Activated naive CD8-positive, alpha-beta T cell treated with anti-CD3 and anti-CD28 coated beads, Interleukin-2, amount 10 ng/mL, durations not matched to agents 7 days and 5 days (primary cell): ENCODE results near the gene SMTNL1. TPM values are rescaled to one million over a fixed set of nuclear protein-coding genes. Genes with fewer than 3 reads are reported as not detected.

Source experiments
- ATAC-seq: fragments of 150-1000 bp; cut with Tn5 transposase; one replicate; pipeline ENCODE4 v1.10.0; 2021; ENCODE audit warnings: low read depth, moderate library complexity
- POLR2A ChIA-PET: fragments of 350-600 bp; sonication (Branson Sonifier 250); formaldehyde crosslinking; loops from one replicate; lab custom pipeline; 2021; ENCODE audit warnings: antibody characterized with exemption; lab: Charles Lee
- DNase-seq: peaks from one replicate; pipeline ENCODE4 v3.0.0; 2021
- H3K27ac Mint-ChIP-seq: one replicate; pipeline ENCODE4 v1.8.0; 2022; ENCODE audit warnings: mild to moderate bottlenecking, mixed read lengths
- H3K27me3 Mint-ChIP-seq: one replicate; pipeline ENCODE4 v1.8.0; 2022; ENCODE audit warnings: mild to moderate bottlenecking, moderate library complexity, mixed read lengths
- H3K36me3 Mint-ChIP-seq: one replicate; pipeline ENCODE4 v1.8.0; 2021; ENCODE audit warnings: mild to moderate bottlenecking, mixed read lengths
- H3K4me1 Mint-ChIP-seq: one replicate; pipeline ENCODE4 v1.8.0; 2021; ENCODE audit warnings: mixed read lengths
- H3K4me3 Mint-ChIP-seq: one replicate; pipeline ENCODE4 v1.8.0; 2022; ENCODE audit warnings: mild to moderate bottlenecking, moderate library complexity, mixed read lengths
- H3K9me3 Mint-ChIP-seq: one replicate; pipeline ENCODE4 v1.8.0; 2021; ENCODE audit warnings: mixed read lengths
- total RNA-seq, 2 experiments: library from RNA; stranded (reverse); gene quantifications; one replicate each; pipeline ENCODE4 v1.2.3, GENCODE V29; 2021

The SMTNL1 gene
- total RNA-seq, 2 experiments from 2014 or later = not detected

- Mint-ChIP-seq H3K36me3 (peaks cover 44% of the 10 kb centered on the region), H3K27me3 (no peaks in the 10 kb centered on the region), H3K9me3 (no peaks in the 10 kb centered on the region), H3K4me1 (peaks cover 36% of the 10 kb centered on the region), H3K27ac (no peak overlapping the region), H3K4me3 (no peak overlapping the region)
- ATAC-seq (no peak), DNase-seq (no peak)
- POLR2A ChIA-PET = no interaction called here
These were observed 22.8 kb downstream of the SMTNL1 start for GRCh38 chr11:57560146-57560545.

- H3K36me3 Mint-ChIP-seq = peaks cover 40% of the 10 kb centered on the region
- H3K9me3 Mint-ChIP-seq = no peaks in the 10 kb centered on the region
- peak overlapping the region; percentile 71 for H3K27ac Mint-ChIP-seq
These were observed 25.2 kb downstream of the SMTNL1 start for GRCh38 chr11:57562596-57562995.

GRCh38 chr11:57566005-57566904 is 28.9 kb downstream of the SMTNL1 start:
- peak overlapping the region; percentile 89 for H3K4me3 Mint-ChIP-seq
- no peaks in the 10 kb centered on the region for H3K9me3 Mint-ChIP-seq
- ATAC-seq = peak; percentile 44
- peaks cover 28% of the 10 kb centered on the region for H3K36me3 Mint-ChIP-seq
- peak; percentile 52 for DNase-seq
- POLR2A ChIA-PET = interaction anchor here (0.6 to 2.2 kb wide), 11 partner anchors 17 to 234 kb away, joined by 3 to 7 read pairs (median 4); partner anchors contain the start of genes SELENOH and TIMM10
- peaks cover 39% of the 10 kb centered on the region for H3K4me1 Mint-ChIP-seq
- H3K27ac Mint-ChIP-seq = peak overlapping the region; percentile 96
- no peaks in the 10 kb centered on the region for H3K27me3 Mint-ChIP-seq

More at GRCh38 chr11:57562596-57562995, 25.2 kb downstream of the SMTNL1 start:
- H3K27me3 Mint-ChIP-seq = no peaks in the 10 kb centered on the region
- DNase-seq (no peak), ATAC-seq (no peak)
- H3K4me1 Mint-ChIP-seq = peaks cover 36% of the 10 kb centered on the region
- H3K4me3 Mint-ChIP-seq = peak overlapping the region; percentile 67
- POLR2A ChIA-PET = no interaction called here

GRCh38 chr11:57566905-57567514 is 29.6 kb downstream of the SMTNL1 start:
- Mint-ChIP-seq H3K27me3 (no peaks in the 10 kb centered on the region), H3K4me3 (peak overlapping the region; percentile 89), H3K36me3 (peaks cover 25% of the 10 kb centered on the region), H3K27ac (peak overlapping the region; percentile 96), H3K9me3 (no peaks in the 10 kb centered on the region), H3K4me1 (peaks cover 40% of the 10 kb centered on the region)
- ATAC-seq = peak; percentile 5
- DNase-seq = no peak
- POLR2A ChIA-PET = interaction anchor here (0.6 to 2.3 kb wide), 10 partner anchors 18 to 242 kb away, joined by 3 to 29 read pairs (median 5); partner anchors contain the start of genes SELENOH and TIMM10

DNA sequence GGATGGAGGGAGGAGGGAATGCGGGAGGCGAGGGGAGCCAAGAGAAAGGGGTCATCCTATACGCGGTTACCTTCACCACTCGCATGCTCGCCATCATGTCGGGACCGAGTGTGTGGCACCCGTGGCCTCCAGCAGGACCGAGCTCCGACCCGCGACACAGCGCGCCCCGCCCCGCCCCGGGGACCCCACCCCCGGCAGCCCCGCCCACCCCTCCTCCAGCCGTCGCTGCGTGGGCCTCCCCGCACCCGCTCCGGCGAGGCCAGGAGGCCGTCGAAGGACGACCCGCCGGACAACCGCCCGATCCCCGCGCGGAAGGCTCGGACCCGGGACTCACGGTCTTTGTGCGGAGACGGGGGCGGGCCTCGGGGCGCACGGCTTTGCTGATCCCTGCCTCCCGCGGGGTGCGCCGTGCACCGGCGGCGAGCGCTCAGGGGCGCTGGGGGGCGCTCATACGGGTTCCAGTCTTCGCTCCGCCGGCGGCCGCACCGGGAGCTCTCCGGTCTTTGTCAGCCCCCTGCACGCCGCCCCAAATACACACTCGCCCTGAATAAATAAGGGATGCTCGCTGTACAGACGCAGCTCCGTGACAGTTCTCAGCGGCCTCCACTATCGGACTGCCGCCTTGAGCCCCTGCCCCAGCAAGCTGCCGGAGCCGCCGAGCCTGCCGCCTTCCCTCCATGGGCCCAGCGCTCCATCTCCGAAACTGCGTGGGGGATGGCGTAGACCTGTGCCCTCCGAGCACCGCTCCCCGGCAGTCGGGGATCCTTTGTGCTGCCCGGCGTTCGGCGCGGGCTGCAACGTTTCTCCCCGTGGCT is 30.3 kb downstream of the SMTNL1 start, which contains the start of gene UBE2L6:
Gene UBE2L6, minus strand, starts transcription at position 158 of the 815 bp plus-strand sequence. Its CDS starts 61 bp downstream, at position 97.
- POLR2A ChIA-PET = interaction anchor here (0.6 to 2.3 kb wide), 13 partner anchors 19 to 242 kb away, joined by 3 to 29 read pairs (median 5); partner anchors contain the start of genes CLP1, SELENOH and TIMM10
- H3K27me3 Mint-ChIP-seq = no peaks in the 10 kb centered on the region
- peak within 1 kb of the TSS; percentile 97 for H3K4me3 Mint-ChIP-seq
- ATAC-seq (peak; percentile 80), DNase-seq (peak; percentile 94)
- peaks cover 39% of the 10 kb centered on the region for H3K4me1 Mint-ChIP-seq
- peak within 1 kb of the TSS; percentile 97 for H3K27ac Mint-ChIP-seq
- no peaks in the 10 kb centered on the region for H3K9me3 Mint-ChIP-seq
- peaks cover 23% of the 10 kb centered on the region for H3K36me3 Mint-ChIP-seq

DNA sequence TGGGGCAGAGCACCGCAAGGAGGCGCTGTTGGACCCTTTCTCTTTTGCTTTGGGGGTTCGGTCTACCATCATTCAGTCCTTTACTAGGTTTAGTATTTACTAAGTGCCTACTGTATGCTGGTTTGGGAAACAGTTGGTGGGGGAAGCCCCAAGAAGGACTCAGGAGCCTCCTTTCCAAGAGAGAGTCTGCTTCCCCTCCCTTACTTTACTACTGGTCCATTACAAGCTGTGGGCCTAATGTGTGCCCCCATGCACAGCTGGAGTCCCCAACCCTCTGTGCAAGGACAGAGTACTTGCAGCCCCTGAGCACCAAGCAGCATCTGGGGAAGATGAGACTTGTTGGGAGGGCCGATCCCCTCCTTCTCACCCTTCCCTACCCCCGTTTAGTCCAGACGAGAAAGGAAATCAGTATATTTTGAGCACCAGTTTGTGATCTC is 31.0 kb downstream of the SMTNL1 start:
- Mint-ChIP-seq H3K27ac (peak overlapping the region; percentile 97), H3K27me3 (no peaks in the 10 kb centered on the region), H3K9me3 (no peaks in the 10 kb centered on the region), H3K36me3 (peaks cover 21% of the 10 kb centered on the region), H3K4me1 (peaks cover 38% of the 10 kb centered on the region), H3K4me3 (peak overlapping the region; percentile 97)
- POLR2A ChIA-PET = interaction anchor here (1.0 to 2.3 kb wide), 9 partner anchors 37 to 243 kb away, joined by 3 to 29 read pairs (median 5); partner anchors contain the start of genes CLP1, SELENOH and TIMM10
- peak; percentile 40 for DNase-seq
- peak; percentile 7 for ATAC-seq

DNA sequence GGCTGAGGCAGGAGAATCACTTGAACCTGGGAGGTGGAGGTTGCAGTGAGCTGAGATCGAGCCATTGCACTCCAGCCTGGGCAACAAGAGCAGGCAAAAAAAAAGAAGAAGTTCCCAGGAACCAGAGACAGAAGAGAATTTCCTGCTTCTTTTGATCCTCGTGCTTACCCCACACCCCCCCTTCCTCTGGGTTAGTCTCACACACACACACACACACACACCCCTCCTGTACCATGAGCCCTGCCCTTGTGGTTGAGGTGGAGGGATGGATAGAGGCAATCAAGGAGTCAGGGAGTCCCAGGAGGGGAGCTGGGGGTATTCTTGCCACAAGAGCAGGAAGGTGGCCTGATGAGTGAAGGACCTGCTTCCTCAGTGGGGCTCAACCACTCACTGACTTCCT is 34.2 kb downstream of the SMTNL1 start:
- Mint-ChIP-seq H3K36me3 (peaks cover 2% of the 10 kb centered on the region), H3K27me3 (peaks cover 2% of the 10 kb centered on the region), H3K9me3 (no peaks in the 10 kb centered on the region), H3K4me3 (peak overlapping the region; percentile 42), H3K27ac (peak overlapping the region; percentile 56), H3K4me1 (peaks cover 22% of the 10 kb centered on the region)
- POLR2A ChIA-PET = no interaction called here
- DNase-seq (no peak), ATAC-seq (no peak)

DNA sequence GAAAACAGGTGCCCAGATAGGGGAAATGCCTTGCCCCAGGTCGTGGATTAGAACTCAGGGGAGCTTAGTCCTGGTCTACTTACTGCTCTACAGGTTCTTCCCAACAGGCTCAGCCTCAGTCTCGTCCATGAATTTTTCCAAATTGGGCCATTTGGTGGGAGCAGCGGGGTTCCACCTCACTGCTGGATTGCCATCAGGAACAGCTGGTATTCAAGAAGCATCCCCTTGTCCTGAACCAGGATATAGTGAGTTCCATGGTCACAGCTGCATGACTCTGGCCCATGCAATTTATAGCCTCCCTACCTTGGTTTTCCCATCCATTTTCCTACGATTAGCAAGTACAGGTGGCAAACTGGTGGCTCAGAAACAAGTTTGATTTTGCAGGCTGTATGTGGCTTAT is 36.7 kb downstream of the SMTNL1 start:
- H3K36me3 Mint-ChIP-seq = no peaks in the 10 kb centered on the region
- POLR2A ChIA-PET = interaction anchor here (1.1 kb wide), 1 partner anchor 168 kb away, joined by 3 read pairs; no protein-coding TSS in a partner anchor
- DNase-seq (no peak), ATAC-seq (no peak)
- no peak overlapping the region for H3K4me3 Mint-ChIP-seq
- peaks cover 18% of the 10 kb centered on the region for H3K4me1 Mint-ChIP-seq
- peaks cover 12% of the 10 kb centered on the region for H3K27me3 Mint-ChIP-seq
- H3K27ac Mint-ChIP-seq = no peak overlapping the region
- H3K9me3 Mint-ChIP-seq = no peaks in the 10 kb centered on the region

- H3K4me3 Mint-ChIP-seq = no peak overlapping the region
- no peaks in the 10 kb centered on the region for H3K36me3 Mint-ChIP-seq
- H3K9me3 Mint-ChIP-seq = no peaks in the 10 kb centered on the region
- no peak for DNase-seq
- H3K4me1 Mint-ChIP-seq = peaks cover 9% of the 10 kb centered on the region
- POLR2A ChIA-PET = no interaction called here
- no peak for ATAC-seq
- no peak overlapping the region for H3K27ac Mint-ChIP-seq
- H3K27me3 Mint-ChIP-seq = peaks cover 7% of the 10 kb centered on the region
These were observed 46.9 kb downstream of the SMTNL1 start for GRCh38 chr11:57584341-57584740.

DNA sequence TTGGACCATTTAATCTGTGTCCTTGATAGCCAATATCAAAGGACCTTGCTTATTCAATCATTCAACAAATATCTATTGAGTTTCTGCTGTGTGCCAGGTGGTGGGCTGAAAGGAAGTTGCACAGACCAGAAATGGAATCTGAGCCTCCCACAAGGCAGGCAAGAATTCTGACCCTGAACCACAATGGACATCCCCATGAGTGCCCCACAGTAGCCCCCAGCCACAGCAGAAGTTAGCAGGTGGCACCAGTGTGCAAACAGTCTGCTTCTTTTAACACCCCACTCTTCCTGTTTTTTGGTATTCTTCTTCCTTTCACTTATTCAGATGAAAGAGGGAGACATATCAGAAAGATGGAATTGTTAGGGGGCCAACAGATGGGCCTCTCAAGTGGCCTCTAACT is 47.9 kb downstream of the SMTNL1 start:
- Mint-ChIP-seq H3K4me3 (no peak overlapping the region), H3K36me3 (no peaks in the 10 kb centered on the region), H3K27me3 (peaks cover 8% of the 10 kb centered on the region), H3K4me1 (peaks cover 9% of the 10 kb centered on the region), H3K27ac (no peak overlapping the region), H3K9me3 (no peaks in the 10 kb centered on the region)
- no peak for DNase-seq
- POLR2A ChIA-PET = no interaction called here
- ATAC-seq = no peak

- DNase-seq (no peak), ATAC-seq (no peak)
- POLR2A ChIA-PET = no interaction called here
- H3K4me1 Mint-ChIP-seq = peaks cover 9% of the 10 kb centered on the region
- no peak overlapping the region for H3K27ac Mint-ChIP-seq
- H3K9me3 Mint-ChIP-seq = no peaks in the 10 kb centered on the region
- H3K36me3 Mint-ChIP-seq = no peaks in the 10 kb centered on the region
- no peak overlapping the region for H3K4me3 Mint-ChIP-seq
- peaks cover 12% of the 10 kb centered on the region for H3K27me3 Mint-ChIP-seq
These were observed 49.4 kb downstream of the SMTNL1 start for GRCh38 chr11:57586711-57587245.

DNA sequence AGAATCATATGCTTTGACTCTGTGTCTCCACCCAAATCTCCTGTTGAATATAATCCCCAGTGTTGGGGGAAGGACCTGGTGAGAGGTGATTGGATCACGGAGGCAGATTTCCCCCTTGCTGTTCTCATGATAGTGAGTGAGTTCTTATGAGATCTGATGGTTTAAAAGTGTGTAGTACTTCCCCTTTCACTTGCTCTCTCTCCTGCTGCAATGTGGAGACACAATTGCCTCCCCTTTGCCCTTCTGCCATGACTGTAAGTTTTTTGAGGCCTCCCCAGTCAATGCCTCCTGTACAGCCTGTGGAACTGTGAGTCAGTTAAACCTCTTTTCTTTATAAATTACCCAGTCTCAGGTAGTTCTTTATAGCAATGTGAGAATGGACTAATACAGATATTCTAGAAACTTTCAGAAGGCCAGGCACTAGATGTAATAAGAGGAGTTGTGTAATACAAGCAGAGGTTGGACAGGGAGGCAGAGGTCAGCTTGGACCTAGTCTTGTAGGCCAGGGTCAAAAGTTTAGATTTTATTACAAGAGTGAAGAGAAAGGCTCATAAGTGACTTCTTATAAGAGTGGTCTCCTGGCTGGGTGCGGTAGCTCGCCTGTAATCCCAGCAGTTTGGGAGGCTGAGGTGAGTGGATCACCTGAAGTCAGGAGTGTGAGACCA is 50.8 kb downstream of the SMTNL1 start:
- Mint-ChIP-seq H3K27me3 (peaks cover 12% of the 10 kb centered on the region), H3K4me3 (no peak overlapping the region), H3K9me3 (no peaks in the 10 kb centered on the region), H3K4me1 (peaks cover 9% of the 10 kb centered on the region), H3K27ac (no peak overlapping the region), H3K36me3 (no peaks in the 10 kb centered on the region)
- DNase-seq = no peak
- POLR2A ChIA-PET = no interaction called here
- ATAC-seq = no peak
